GM19351 (cell line): ENCODE data around the gene OLAH.

Experiments used
- ATAC-seq: cut with Tn5 transposase; IDR thresholded peaks from one replicate; pipeline ENCODE4 v1.9.1; 2021; ENCODE audit warnings: mild to moderate bottlenecking, moderate library complexity; ENCODE audit not compliant: unreplicated experiment

Gene OLAH

GRCh38 chr10:15068802-15069201 lies 25.1 kb downstream of the OLAH start:
- no peak for ATAC-seq

- no peak for ATAC-seq
These were observed 25.5 kb downstream of the OLAH start for GRCh38 chr10:15069230-15069629.

GRCh38 chr10:15072358-15072757 lies 28.6 kb downstream of the OLAH start:
- no peak for ATAC-seq

GRCh38 chr10:15075421-15075820 lies 31.7 kb downstream of the OLAH start:
- no peak for ATAC-seq

GRCh38 chr10:15083674-15084501 lies 40.1 kb downstream of the OLAH start:
- ATAC-seq: no peak

- ATAC-seq: no peak
These were observed 40.8 kb downstream of the OLAH start for GRCh38 chr10:15084502-15084922.

GRCh38 chr10:15088428-15089261 lies 44.9 kb downstream of the OLAH start, which contains the start of gene ACBD7:
TSS of gene ACBD7 (minus strand) at chr10:15088776. CDS start at chr10:15088728, 48 bp downstream.
- peak; percentile 100 for ATAC-seq

DNA sequence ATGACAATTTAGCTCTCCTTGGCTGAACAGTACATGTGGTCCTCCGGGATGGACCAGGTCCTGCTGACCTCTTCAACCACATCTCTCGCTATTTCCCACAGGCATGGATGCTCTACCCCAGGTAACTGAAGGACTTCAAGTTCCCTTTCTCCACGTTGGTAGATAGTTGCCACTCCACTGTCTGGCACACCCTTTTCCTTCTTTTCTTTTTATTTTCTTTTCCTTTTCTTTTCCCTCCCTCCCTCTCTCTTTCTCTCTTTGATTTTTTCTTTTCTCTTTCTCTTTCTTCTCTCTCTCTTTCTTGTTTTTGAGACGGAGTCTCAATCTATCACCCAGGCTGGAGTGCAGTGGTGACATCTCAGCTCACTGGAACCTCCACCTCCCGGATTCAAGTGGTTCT lies 47.7 kb downstream of the OLAH start:
- ATAC-seq: no peak

DNA sequence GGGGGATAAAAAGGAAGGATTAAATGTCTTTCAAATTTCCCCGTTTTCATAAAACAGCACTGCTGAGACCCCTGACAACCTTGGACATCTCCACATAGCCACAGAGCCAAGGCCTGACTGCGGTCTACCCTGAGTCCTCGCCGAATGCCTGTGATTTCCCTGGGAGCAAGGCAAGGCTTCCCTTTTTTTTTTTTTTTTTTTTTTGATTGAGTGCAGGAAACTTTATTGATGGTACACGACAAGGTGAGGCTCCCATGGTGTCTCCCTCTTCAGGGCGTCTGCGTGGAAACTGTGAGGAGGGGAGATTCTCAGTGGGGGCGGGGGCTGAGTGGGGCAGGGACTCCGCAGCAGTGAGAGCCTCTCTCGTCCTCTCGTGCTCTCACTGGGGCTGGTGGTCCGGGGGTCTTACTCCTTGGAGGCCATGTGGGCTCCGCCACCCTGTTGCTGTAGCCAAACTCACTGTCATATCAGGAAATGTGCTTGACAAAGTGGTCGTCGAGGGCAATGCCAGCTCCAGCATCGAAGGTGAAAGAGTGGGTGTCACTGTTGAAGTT lies 49.2 kb downstream of the OLAH start:
- no peak for ATAC-seq

DNA sequence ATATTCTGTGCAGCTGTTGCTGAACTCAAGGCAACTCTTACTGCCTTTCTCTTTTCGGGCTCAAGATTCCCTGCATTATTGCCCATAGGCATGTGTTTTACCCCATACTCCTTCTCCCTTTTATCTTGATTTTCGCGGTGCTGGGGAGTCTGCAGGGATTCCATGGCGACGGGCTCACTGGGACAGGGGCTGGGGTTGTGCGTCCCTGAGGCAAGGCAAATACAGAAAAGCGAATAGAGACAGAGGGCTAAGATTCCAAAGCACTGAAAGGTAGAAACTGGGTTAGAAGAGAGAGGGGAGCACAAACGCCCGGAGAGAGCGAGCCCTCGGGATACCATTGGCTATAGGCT lies 52.9 kb downstream of the OLAH start:
- ATAC-seq: peak; percentile 22

GRCh38 chr10:15097011-15097812 lies 53.5 kb downstream of the OLAH start, which contains the start of gene RPP38:
TSS of gene RPP38 (plus strand) at chr10:15097355. CDS start at chr10:15103315, 5,960 bp downstream.
- peak; percentile 81 for ATAC-seq

DNA sequence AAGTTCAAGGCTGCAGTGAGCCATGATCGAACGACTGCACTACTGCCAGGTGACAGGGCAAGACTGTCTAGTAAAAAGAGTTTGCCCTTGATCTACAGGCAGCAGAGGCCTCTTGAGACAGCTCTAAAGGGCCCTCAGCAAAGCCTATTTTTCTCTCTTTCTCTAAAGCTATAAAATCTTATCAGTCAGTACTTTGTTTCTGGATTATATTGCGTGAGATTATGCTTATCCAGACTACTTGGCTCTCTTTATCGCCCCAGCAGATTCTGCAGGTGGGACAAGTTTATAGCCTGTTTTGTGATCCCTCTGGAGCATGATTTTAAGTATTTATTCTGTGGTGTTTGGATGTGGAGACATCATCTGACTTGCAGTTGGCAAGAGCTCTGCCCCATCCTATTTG lies 56.1 kb downstream of the OLAH start:
- ATAC-seq: no peak

- ATAC-seq: no peak
These were observed 59.8 kb downstream of the OLAH start for GRCh38 chr10:15103513-15103912.

DNA sequence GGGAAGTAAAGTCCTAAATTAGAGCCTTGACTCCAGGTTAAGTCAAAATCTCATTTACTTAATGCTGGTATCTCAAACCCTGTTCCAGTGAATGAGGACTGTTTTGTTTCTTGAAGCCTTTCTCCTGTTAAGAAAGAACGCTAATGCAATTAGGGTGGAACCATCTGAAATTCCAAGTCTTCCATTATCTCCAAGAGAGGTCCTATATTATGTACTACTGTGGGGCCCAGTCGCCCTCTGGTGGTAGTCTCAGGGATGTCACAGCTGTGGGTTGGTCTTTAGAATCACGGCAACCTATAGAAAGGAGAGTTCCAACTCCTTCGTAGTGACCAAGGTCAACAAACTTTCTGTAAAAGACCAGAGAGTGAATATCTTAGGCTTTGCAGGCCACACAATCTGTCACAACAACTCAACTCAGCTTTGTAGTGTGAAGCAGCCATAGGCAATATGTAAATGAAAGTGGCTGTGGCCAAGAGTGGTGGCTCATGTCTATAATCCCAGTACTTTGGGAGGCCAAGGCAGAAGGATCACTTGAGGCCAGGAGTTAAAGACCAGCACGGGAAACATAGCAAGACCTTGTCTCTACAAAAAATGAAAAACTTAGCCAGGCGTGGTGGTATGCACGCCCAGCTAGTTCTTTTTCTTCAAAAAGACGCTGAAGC lies 62.7 kb downstream of the OLAH start:
- ATAC-seq: peak; percentile 91

DNA sequence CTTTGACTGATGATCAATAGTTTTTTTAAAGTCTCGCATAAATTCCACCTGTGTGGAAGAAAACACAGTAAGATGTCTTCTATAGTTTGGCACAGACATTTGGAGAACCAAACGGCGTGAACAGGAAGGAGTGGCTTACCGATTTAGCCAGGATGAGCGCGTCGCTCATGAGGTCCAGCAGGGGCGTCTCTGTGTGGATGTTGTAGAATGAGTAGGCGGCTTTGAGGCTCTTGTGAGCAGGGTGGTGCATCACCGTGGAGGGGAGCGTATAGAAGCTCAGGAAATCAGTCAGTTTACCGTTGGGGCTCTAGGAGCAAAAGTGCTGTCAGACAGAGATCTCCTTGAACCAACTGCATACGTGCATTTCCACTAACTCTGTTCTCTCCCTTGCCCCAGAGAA lies 68.9 kb downstream of the OLAH start:
- ATAC-seq: no peak

GRCh38 chr10:15113766-15114165 lies 70.0 kb downstream of the OLAH start:
- no peak for ATAC-seq

DNA sequence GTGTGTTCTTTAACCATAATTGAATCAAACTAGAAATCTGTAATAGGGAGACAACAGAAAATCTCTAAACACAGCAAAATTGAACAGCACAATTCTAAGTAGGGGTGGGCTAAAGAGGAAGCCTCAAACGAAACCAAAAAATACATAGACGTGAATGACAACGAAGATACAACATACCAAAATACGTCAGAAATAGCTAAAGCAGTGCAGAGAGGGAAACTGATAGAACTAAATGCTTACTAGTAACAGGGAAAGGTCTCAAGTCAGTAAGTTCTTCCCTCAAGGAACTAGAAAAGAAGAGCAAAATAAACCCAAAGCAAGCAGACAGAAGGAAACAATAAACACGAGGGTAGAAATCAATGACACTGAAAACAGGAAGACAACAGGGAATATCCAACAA lies 72.5 kb downstream of the OLAH start:
- no peak for ATAC-seq

GRCh38 chr10:15118615-15119014 lies 74.9 kb downstream of the OLAH start:
- ATAC-seq: no peak

- ATAC-seq: no peak
These were observed 76.8 kb downstream of the OLAH start for GRCh38 chr10:15120523-15120922.

DNA sequence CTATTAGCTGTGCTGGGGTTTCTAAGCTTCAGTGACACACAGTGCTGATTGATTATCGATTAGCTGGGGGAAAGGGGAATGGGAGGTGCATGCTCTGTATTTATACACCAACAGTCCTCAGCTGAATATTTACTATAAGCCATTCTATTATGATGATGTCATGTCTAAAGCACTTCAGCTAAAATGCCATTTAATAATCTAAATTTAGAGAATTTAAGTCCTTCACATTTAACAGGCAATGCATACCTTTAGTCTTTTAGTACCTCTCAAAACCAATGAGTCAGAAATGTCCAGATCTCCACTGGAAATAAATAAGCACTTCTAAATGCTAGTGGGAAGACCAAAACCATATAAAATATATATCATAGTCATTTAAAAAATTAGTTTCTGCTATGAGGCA lies 78.0 kb downstream of the OLAH start:
- no peak for ATAC-seq
